ENCODE results near the gene CABLES2.
A peak's percentile ranks its signal among the peaks of the same experiment; 100 is the strongest.
"Not testable (repeated sequence)": the region's sequence is repeated elsewhere in the genome, so short reads cannot be mapped to it uniquely, and the experiment has no call there.

Gene CABLES2

GRCh38 chr20:62437927-62438326 is 30.8 kb upstream of the CABLES2 start:
- in situ Hi-C loops (cut with HindIII; ENCODE audit: low pct_ligation_motif_present, low pct_unique_long_range_greater_than_20kb, low sequenced_read_pairs), result no loop called here

GRCh38 chr20:62437496-62437895 is 30.4 kb upstream of the CABLES2 start:
- in situ Hi-C loops (cut with HindIII; ENCODE audit: low pct_ligation_motif_present, low pct_unique_long_range_greater_than_20kb, low sequenced_read_pairs), result no loop called here
- no peak for DNase-seq

More at GRCh38 chr20:62437927-62438326, 30.8 kb upstream of the CABLES2 start:
- no peak for DNase-seq

- DNase-seq, result no peak
- in situ Hi-C loops (cut with HindIII; ENCODE audit: low pct_ligation_motif_present, low pct_unique_long_range_greater_than_20kb, low sequenced_read_pairs), result no loop called here
Observed at GRCh38 chr20:62436692-62437091, 29.6 kb upstream of the CABLES2 start.

GRCh38 chr20:62433658-62434497 is 26.8 kb upstream of the CABLES2 start:
- in situ Hi-C loops (cut with HindIII; ENCODE audit: low pct_ligation_motif_present, low pct_unique_long_range_greater_than_20kb, low sequenced_read_pairs), result no loop called here
- DNase-seq, result no peak

- in situ Hi-C loops (cut with HindIII; ENCODE audit: low pct_ligation_motif_present, low pct_unique_long_range_greater_than_20kb, low sequenced_read_pairs), result no loop called here
- DNase-seq, result no peak
Observed at GRCh38 chr20:62430866-62431447, 23.9 kb upstream of the CABLES2 start.

- no peak for DNase-seq
- in situ Hi-C loops (cut with HindIII; ENCODE audit: low pct_ligation_motif_present, low pct_unique_long_range_greater_than_20kb, low sequenced_read_pairs), result no loop called here
Observed at GRCh38 chr20:62430311-62430853, 23.3 kb upstream of the CABLES2 start.

GRCh38 chr20:62429455-62430310 is 22.6 kb upstream of the CABLES2 start:
- DNase-seq, result no peak
- in situ Hi-C loops (cut with HindIII; ENCODE audit: low pct_ligation_motif_present, low pct_unique_long_range_greater_than_20kb, low sequenced_read_pairs), result no loop called here

GRCh38 chr20:62428396-62429295 is 21.6 kb upstream of the CABLES2 start:
- DNase-seq, result no peak
- in situ Hi-C loops (cut with HindIII; ENCODE audit: low pct_ligation_motif_present, low pct_unique_long_range_greater_than_20kb, low sequenced_read_pairs), result no loop called here

- DNase-seq, result no peak
- in situ Hi-C loops (cut with HindIII; ENCODE audit: low pct_ligation_motif_present, low pct_unique_long_range_greater_than_20kb, low sequenced_read_pairs), result no loop called here
Observed at GRCh38 chr20:62428002-62428372, 20.9 kb upstream of the CABLES2 start.

GRCh38 chr20:62427172-62428001 is 20.3 kb upstream of the CABLES2 start, which contains the start of gene RBBP8NL:
Gene RBBP8NL, minus strand, starts transcription at chr20:62427539. Its CDS starts 7,892 bp downstream, at chr20:62419647.
- no peak for DNase-seq
- in situ Hi-C loops (cut with HindIII; ENCODE audit: low pct_ligation_motif_present, low pct_unique_long_range_greater_than_20kb, low sequenced_read_pairs), result no loop called here

GRCh38 chr20:62426699-62427131 is 19.6 kb upstream of the CABLES2 start:
- no peak for DNase-seq
- in situ Hi-C loops (cut with HindIII; ENCODE audit: low pct_ligation_motif_present, low pct_unique_long_range_greater_than_20kb, low sequenced_read_pairs), result no loop called here

GRCh38 chr20:62426059-62426348 is 18.9 kb upstream of the CABLES2 start:
- in situ Hi-C loops (cut with HindIII; ENCODE audit: low pct_ligation_motif_present, low pct_unique_long_range_greater_than_20kb, low sequenced_read_pairs); DNase-seq: not testable (repeated sequence)

- in situ Hi-C loops (cut with HindIII; ENCODE audit: low pct_ligation_motif_present, low pct_unique_long_range_greater_than_20kb, low sequenced_read_pairs), result no loop called here
- DNase-seq, result peak; percentile 8
Observed at GRCh38 chr20:62425281-62426058, 18.4 kb upstream of the CABLES2 start.

- no peak for DNase-seq
- in situ Hi-C loops (cut with HindIII; ENCODE audit: low pct_ligation_motif_present, low pct_unique_long_range_greater_than_20kb, low sequenced_read_pairs), result no loop called here
Observed at GRCh38 chr20:62424249-62425107, 17.4 kb upstream of the CABLES2 start.

GRCh38 chr20:62423326-62423706 is 16.2 kb upstream of the CABLES2 start:
- DNase-seq, result no peak
- in situ Hi-C loops (cut with HindIII; ENCODE audit: low pct_ligation_motif_present, low pct_unique_long_range_greater_than_20kb, low sequenced_read_pairs), result no loop called here
